Astrocyte (in vitro differentiated cells and primary cell): ENCODE measurements around the gene PLEKHO2.

Experiments
- EZH2 ChIP-seq: IDR thresholded peaks from 2 replicates; pipeline ENCODE4 v1.6.1; 2012; ENCODE audit warnings: mild to moderate bottlenecking, low read length, inconsistent platforms; ENCODE audit not compliant: insufficient read depth
- TF ChIP-seq, protein P1 (sequence below): IDR thresholded peaks from 2 replicates; pipeline ENCODE4 v1.5.1; 2011; ENCODE audit warnings: low read depth, mild to moderate bottlenecking, inconsistent platforms, low read length, moderate library complexity; ENCODE audit not compliant: insufficient read depth

DNA sequence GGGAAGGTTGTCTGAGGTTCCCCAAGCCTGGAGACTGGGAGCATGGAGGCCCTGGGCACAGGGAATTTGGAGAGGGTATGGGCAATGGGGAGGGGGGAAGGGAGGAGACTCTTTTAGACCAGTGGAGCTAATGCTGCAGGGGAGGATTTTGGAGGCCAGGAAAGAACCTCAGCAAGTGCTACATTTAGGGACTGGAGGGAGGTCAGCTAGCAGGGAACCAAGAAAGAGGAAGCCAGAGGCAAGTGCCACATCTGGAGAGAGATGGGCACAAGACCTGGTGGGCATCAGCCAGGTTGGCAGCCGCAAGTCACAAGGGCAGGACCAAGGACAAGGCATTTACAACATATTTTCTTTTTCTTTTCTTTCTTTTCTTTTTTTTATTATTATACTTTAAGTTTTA, 20.7 kb downstream of the PLEKHO2 start:
- TF ChIP-seq, protein P1, sequence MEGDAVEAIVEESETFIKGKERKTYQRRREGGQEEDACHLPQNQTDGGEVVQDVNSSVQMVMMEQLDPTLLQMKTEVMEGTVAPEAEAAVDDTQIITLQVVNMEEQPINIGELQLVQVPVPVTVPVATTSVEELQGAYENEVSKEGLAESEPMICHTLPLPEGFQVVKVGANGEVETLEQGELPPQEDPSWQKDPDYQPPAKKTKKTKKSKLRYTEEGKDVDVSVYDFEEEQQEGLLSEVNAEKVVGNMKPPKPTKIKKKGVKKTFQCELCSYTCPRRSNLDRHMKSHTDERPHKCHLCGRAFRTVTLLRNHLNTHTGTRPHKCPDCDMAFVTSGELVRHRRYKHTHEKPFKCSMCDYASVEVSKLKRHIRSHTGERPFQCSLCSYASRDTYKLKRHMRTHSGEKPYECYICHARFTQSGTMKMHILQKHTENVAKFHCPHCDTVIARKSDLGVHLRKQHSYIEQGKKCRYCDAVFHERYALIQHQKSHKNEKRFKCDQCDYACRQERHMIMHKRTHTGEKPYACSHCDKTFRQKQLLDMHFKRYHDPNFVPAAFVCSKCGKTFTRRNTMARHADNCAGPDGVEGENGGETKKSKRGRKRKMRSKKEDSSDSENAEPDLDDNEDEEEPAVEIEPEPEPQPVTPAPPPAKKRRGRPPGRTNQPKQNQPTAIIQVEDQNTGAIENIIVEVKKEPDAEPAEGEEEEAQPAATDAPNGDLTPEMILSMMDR: no peak
- TF ChIP-seq EZH2: no peak
